GM23338 (cell line): Measurements from ENCODE around the gene CTBP2. TPM values are rescaled to one million over a fixed set of nuclear protein-coding genes. Genes with fewer than 3 reads are reported as not detected.

Source experiments
- ATAC-seq: fragments of 200-7000 bp; cut with Tn5 transposase; 3 replicates; pipeline ENCODE4 v1.9.1; 2020
- DNase-seq: peaks from one replicate; pipeline ENCODE4 v3.0.0-alpha.2; 2015; ENCODE audit warnings: low spot score
- H2AFZ ChIP-seq: fragments of 200-600 bp; sonication (generic); 2 replicates; pipeline ENCODE4 v1.8.0; 2016; ENCODE audit warnings: antibody characterized with exemption, mild to moderate bottlenecking, moderate library complexity
- H3F3A ChIP-seq: fragments of 200-600 bp; sonication (generic); replicated peaks from 2 replicates; pipeline ENCODE4 v1.8.0; 2017; ENCODE audit warnings: antibody characterized with exemption, mixed run types, low read depth
- H3K27ac ChIP-seq: fragments of 200-600 bp; sonication (generic); 2 replicates; pipeline ENCODE4 v1.6.1; 2016; ENCODE audit warnings: low read depth
- H3K27me3 ChIP-seq: fragments of 200-600 bp; sonication (generic); 2 replicates; pipeline ENCODE4 v1.8.0; 2016; ENCODE audit warnings: mild to moderate bottlenecking, mixed run types, moderate library complexity; ENCODE audit not compliant: insufficient read depth
- H3K36me3 ChIP-seq: fragments of 200-600 bp; sonication (generic); 2 replicates; pipeline ENCODE4 v1.8.0; 2016; ENCODE audit warnings: mild to moderate bottlenecking; ENCODE audit not compliant: insufficient read depth
- H3K4me1 ChIP-seq: fragments of 200-600 bp; sonication (generic); 2 replicates; pipeline ENCODE4 v1.8.0; 2016; ENCODE audit warnings: mild to moderate bottlenecking, moderate library complexity; ENCODE audit not compliant: insufficient read depth
- H3K4me2 ChIP-seq: fragments of 200-600 bp; sonication (generic); 2 replicates; pipeline ENCODE4 v1.7.1; 2017; ENCODE audit warnings: mixed run types
- H3K4me3 ChIP-seq: fragments of 200-600 bp; sonication (generic); 2 replicates; pipeline ENCODE4 v1.6.1; 2016; ENCODE audit warnings: mixed run types
- H3K79me2 ChIP-seq: fragments of 200-600 bp; sonication (generic); replicated peaks from 2 replicates; pipeline ENCODE4 v1.8.0; 2017; ENCODE audit warnings: mild to moderate bottlenecking; ENCODE audit not compliant: insufficient read depth
- H3K9me2 ChIP-seq: fragments of 200-600 bp; sonication (generic); 2 replicates; pipeline ENCODE4 v1.8.0; 2017; ENCODE audit not compliant: insufficient read depth
- H4K20me1 ChIP-seq: fragments of 200-600 bp; sonication (generic); replicated peaks from 2 replicates; pipeline ENCODE4 v1.8.0; 2017; ENCODE audit warnings: mild to moderate bottlenecking; ENCODE audit not compliant: insufficient read depth
- H3K27ac Mint-ChIP-seq: 2 replicates; pipeline ENCODE4 v1.8.0; 2020; ENCODE audit warnings: inconsistent platforms, mild to moderate bottlenecking, moderate library complexity, mixed read lengths
- H3K27me3 Mint-ChIP-seq: 3 replicates; pipeline ENCODE4 v1.8.0; 2022; ENCODE audit warnings: low read depth, mild to moderate bottlenecking, moderate library complexity, mixed read lengths, inconsistent platforms; ENCODE audit not compliant: insufficient read depth, poor library complexity
- H3K36me3 Mint-ChIP-seq: 3 replicates; pipeline ENCODE4 v1.8.0; 2021; ENCODE audit warnings: low read depth, mild to moderate bottlenecking, inconsistent platforms, moderate library complexity, mixed read lengths
- H3K4me1 Mint-ChIP-seq: 3 replicates; pipeline ENCODE4 v1.8.0; 2020; ENCODE audit warnings: mild to moderate bottlenecking, inconsistent platforms, mixed read lengths
- H3K4me3 Mint-ChIP-seq: 3 replicates; pipeline ENCODE4 v1.8.0; 2021; ENCODE audit warnings: moderate library complexity, mild to moderate bottlenecking, inconsistent platforms, mixed read lengths
- H3K9me3 Mint-ChIP-seq: 3 replicates; pipeline ENCODE4 v1.8.0; 2020; ENCODE audit warnings: moderate library complexity, mild to moderate bottlenecking, inconsistent platforms, mixed read lengths
- CREB1 ChIP-seq: fragments of 250-450 bp; sonication (Bioruptor Pico); IDR thresholded peaks from 2 replicates; pipeline ENCODE4 v1.5.0; 2020; ENCODE audit warnings: low read depth, mild to moderate bottlenecking, moderate library complexity
- EZH2phosphoT487 ChIP-seq: fragments of 200-600 bp; sonication (generic); IDR thresholded peaks from one replicate; pipeline ENCODE4 v1.8.1; 2018; ENCODE audit warnings: antibody characterized with exemption; ENCODE audit not compliant: unreplicated experiment
- JUNB ChIP-seq: IDR thresholded peaks from one replicate; pipeline ENCODE4 v1.6.1; 2016; ENCODE audit warnings: antibody characterized with exemption; ENCODE audit not compliant: unreplicated experiment
- STAT1 ChIP-seq: IDR thresholded peaks from one replicate; pipeline ENCODE4 v1.6.1; 2016; ENCODE audit warnings: antibody characterized with exemption; ENCODE audit not compliant: unreplicated experiment
- ZNF114 ChIP-seq: fragments of 250-450 bp; sonication (Bioruptor Pico); IDR thresholded peaks from 2 replicates; pipeline ENCODE4 v1.5.0; 2020; ENCODE audit warnings: mild to moderate bottlenecking, moderate library complexity
- ZNF331 ChIP-seq: fragments of 250-450 bp; sonication (Bioruptor Pico); IDR thresholded peaks from 2 replicates; pipeline ENCODE4 v1.5.0; 2020; ENCODE audit warnings: low read depth, mild to moderate bottlenecking, moderate library complexity
- ZNF462 ChIP-seq: fragments of 250-450 bp; sonication (Bioruptor Pico); IDR thresholded peaks from 2 replicates; pipeline ENCODE4 v1.5.0; 2020; ENCODE audit warnings: mild to moderate bottlenecking, moderate library complexity
- polyA plus RNA-seq: library from polyadenylated mRNA; unstranded; fragments of >200 nt; fragmentation: Nextera tagmentation; extraction: Ambion mirVana; gene quantifications from 2 replicates; pipeline ENCODE4 v1.2.1, GENCODE V29; 2016
- total RNA-seq: library from RNA; depleted of rRNA; stranded (reverse); fragments of >200 nt; shearing (Covaris generic); gene quantifications from 2 replicates; pipeline ENCODE4 v1.2.3, GENCODE V29; 2014
- TF ChIP-seq, protein P1 (sequence below), 2 experiments: fragments of 200-600 bp in 1 of 2; sonication (generic) in 1 of 2; conservative IDR thresholded peaks; 2 replicates each; pipeline versions ENCODE4 v1.5.1 to v1.6.1; 2016 to 2017; ENCODE audit warnings: antibody characterized with exemption in 2 of 2, low read depth in 2 of 2, mild to moderate bottlenecking in 2 of 2, moderate library complexity in 1 of 2

Gene CTBP2
- total and polyA plus RNA-seq, 2 experiments from 2014 or later, result 133 to 265 TPM

GRCh38 chr10:125030567-125031197 is 129.7 kb downstream of the CTBP2 start:
- Histone ChIP-seq H3K9me2 (no peaks in the 10 kb centered on the region), H3K4me1 (peaks cover 46% of the 10 kb centered on the region), H3K4me2 (peak overlapping the region; percentile 43; the same call in 1 of the 2 replicates), H3K4me3 (no peak overlapping the region), H3K36me3 (no peaks in the 10 kb centered on the region), H3F3A (no peaks in the 10 kb centered on the region), H3K27me3 (no peaks in the 10 kb centered on the region), H3K27ac (no peak overlapping the region), H2AFZ (no peak overlapping the region), H4K20me1 (peaks cover 58% of the 10 kb centered on the region), H3K79me2 (peaks cover 100% of the 10 kb centered on the region)
- Mint-ChIP-seq H3K9me3 (no peaks in the 10 kb centered on the region), H3K4me3 (no peak overlapping the region), H3K36me3 (peaks cover 68% of the 10 kb centered on the region), H3K27me3 (peaks cover 40% of the 10 kb centered on the region), H3K27ac (no peak overlapping the region), H3K4me1 (peaks cover 68% of the 10 kb centered on the region)
- DNase-seq (no peak), ATAC-seq (peak; percentile 11; the same call in 1 of the 3 replicates)
- no peak for TF ChIP-seq ZNF114 (CRISPR knock-in tag)
- TF ChIP-seq JUNB, result no peak
- TF ChIP-seq ZNF462 (CRISPR knock-in tag), result no peak
- TF ChIP-seq CREB1, result no peak
- no peak for TF ChIP-seq ZNF331 (CRISPR knock-in tag)
- no peak for TF ChIP-seq STAT1
- no peak for TF ChIP-seq EZH2phosphoT487
- TF ChIP-seq, protein P1, sequence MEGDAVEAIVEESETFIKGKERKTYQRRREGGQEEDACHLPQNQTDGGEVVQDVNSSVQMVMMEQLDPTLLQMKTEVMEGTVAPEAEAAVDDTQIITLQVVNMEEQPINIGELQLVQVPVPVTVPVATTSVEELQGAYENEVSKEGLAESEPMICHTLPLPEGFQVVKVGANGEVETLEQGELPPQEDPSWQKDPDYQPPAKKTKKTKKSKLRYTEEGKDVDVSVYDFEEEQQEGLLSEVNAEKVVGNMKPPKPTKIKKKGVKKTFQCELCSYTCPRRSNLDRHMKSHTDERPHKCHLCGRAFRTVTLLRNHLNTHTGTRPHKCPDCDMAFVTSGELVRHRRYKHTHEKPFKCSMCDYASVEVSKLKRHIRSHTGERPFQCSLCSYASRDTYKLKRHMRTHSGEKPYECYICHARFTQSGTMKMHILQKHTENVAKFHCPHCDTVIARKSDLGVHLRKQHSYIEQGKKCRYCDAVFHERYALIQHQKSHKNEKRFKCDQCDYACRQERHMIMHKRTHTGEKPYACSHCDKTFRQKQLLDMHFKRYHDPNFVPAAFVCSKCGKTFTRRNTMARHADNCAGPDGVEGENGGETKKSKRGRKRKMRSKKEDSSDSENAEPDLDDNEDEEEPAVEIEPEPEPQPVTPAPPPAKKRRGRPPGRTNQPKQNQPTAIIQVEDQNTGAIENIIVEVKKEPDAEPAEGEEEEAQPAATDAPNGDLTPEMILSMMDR (conservative IDR thresholded peaks at IDR 0.05; ENCODE audit: low read depth in 2 of 2), result peak in 1 of 2 experiments; percentile 18; a peak in 1 of 4 replicates
